Progenitor cell of endocrine pancreas (in vitro differentiated cells): ENCODE measurements around the gene SEC24A. TPM values are rescaled to one million over a fixed set of nuclear protein-coding genes. Genes with fewer than 3 reads are reported as not detected.
A peak's percentile ranks its signal among the peaks of the same experiment; 100 is the strongest.
"Not testable (repeated sequence)": the region's sequence is repeated elsewhere in the genome, so short reads cannot be mapped to it uniquely, and the experiment has no call there.

ENCODE experiments used
- DNase-seq: peaks from one replicate; pipeline ENCODE4 v3.0.0; 2021; ENCODE audit warnings: low spot score; ENCODE audit not compliant: unreplicated experiment
- H3K27ac Mint-ChIP-seq: 2 replicates; pipeline ENCODE4 v1.8.0; 2021; ENCODE audit warnings: mild to moderate bottlenecking, moderate library complexity, mixed read lengths
- H3K27me3 Mint-ChIP-seq: 2 replicates; pipeline ENCODE4 v1.8.0; 2021; ENCODE audit warnings: mixed read lengths
- H3K36me3 Mint-ChIP-seq: 2 replicates; pipeline ENCODE4 v1.8.0; 2022; ENCODE audit warnings: mixed read lengths; ENCODE audit not compliant: insufficient read depth
- H3K4me1 Mint-ChIP-seq: 2 replicates; pipeline ENCODE4 v1.8.0; 2021; ENCODE audit warnings: low read depth, mixed read lengths
- H3K4me3 Mint-ChIP-seq: 2 replicates; pipeline ENCODE4 v1.8.0; 2021; ENCODE audit warnings: low read depth, mild to moderate bottlenecking, moderate library complexity, mixed read lengths
- H3K9me3 Mint-ChIP-seq: 2 replicates; pipeline ENCODE4 v1.8.0; 2021; ENCODE audit warnings: low read depth, mixed read lengths
- CTCF ChIP-seq: fragments of 200-600 bp; sonication (generic); IDR thresholded peaks from one replicate; pipeline ENCODE4 v1.5.0; 2021; ENCODE audit warnings: antibody characterized with exemption, mild to moderate bottlenecking; ENCODE audit not compliant: unreplicated experiment
- total RNA-seq: library from RNA; stranded (reverse); gene quantifications from 2 replicates; pipeline ENCODE4 v1.2.1, GENCODE V29; 2021

The SEC24A gene
- total RNA-seq, 1 donor from 2014 or later, result 27.0 TPM

GRCh38 chr5:134664448-134664847, 15.9 kb downstream of the SEC24A start:
- Mint-ChIP-seq H3K9me3 (no peaks in the 10 kb centered on the region), H3K4me3 (no peak overlapping the region), H3K27ac (no peak overlapping the region), H3K4me1 (no peaks in the 10 kb centered on the region), H3K36me3 (peaks cover 14% of the 10 kb centered on the region), H3K27me3 (no peaks in the 10 kb centered on the region)
- DNase-seq, result no peak
- TF ChIP-seq CTCF, result no peak

- not testable (repeated sequence) for H3K27me3 Mint-ChIP-seq, H3K4me1 Mint-ChIP-seq, H3K36me3 Mint-ChIP-seq, DNase-seq, H3K9me3 Mint-ChIP-seq, H3K4me3 Mint-ChIP-seq
- H3K27ac Mint-ChIP-seq, result peak overlapping the region; percentile 10
These were observed 25.0 kb downstream of the SEC24A start for GRCh38 chr5:134673546-134673945.

GRCh38 chr5:134677357-134677756, 28.8 kb downstream of the SEC24A start:
- H3K27me3 Mint-ChIP-seq, H3K36me3 Mint-ChIP-seq, DNase-seq, H3K4me1 Mint-ChIP-seq, H3K27ac Mint-ChIP-seq, H3K9me3 Mint-ChIP-seq, H3K4me3 Mint-ChIP-seq: not testable (repeated sequence)

GRCh38 chr5:134690144-134690543, 41.6 kb downstream of the SEC24A start:
- peaks cover 34% of the 10 kb centered on the region for H3K36me3 Mint-ChIP-seq
- not testable (repeated sequence) for DNase-seq, H3K4me1 Mint-ChIP-seq, H3K9me3 Mint-ChIP-seq, H3K27me3 Mint-ChIP-seq, H3K4me3 Mint-ChIP-seq, H3K27ac Mint-ChIP-seq

GRCh38 chr5:134692722-134693121, 44.1 kb downstream of the SEC24A start:
- Mint-ChIP-seq H3K36me3 (peaks cover 32% of the 10 kb centered on the region), H3K27me3 (no peaks in the 10 kb centered on the region), H3K9me3 (no peaks in the 10 kb centered on the region), H3K27ac (no peak overlapping the region), H3K4me3 (no peak overlapping the region), H3K4me1 (no peaks in the 10 kb centered on the region)
- no peak for TF ChIP-seq CTCF
- no peak for DNase-seq

GRCh38 chr5:134708301-134708700, 59.7 kb downstream of the SEC24A start:
- no peak for DNase-seq
- H3K4me3 Mint-ChIP-seq, result no peak overlapping the region
- no peaks in the 10 kb centered on the region for H3K9me3 Mint-ChIP-seq
- no peak overlapping the region for H3K27ac Mint-ChIP-seq
- TF ChIP-seq CTCF, result no peak
- H3K36me3 Mint-ChIP-seq, result peaks cover 19% of the 10 kb centered on the region
- H3K27me3 Mint-ChIP-seq, result no peaks in the 10 kb centered on the region
- H3K4me1 Mint-ChIP-seq, result no peaks in the 10 kb centered on the region

GRCh38 chr5:134714120-134714519, 65.5 kb downstream of the SEC24A start:
- no peaks in the 10 kb centered on the region for H3K4me1 Mint-ChIP-seq
- H3K4me3 Mint-ChIP-seq, result no peak overlapping the region
- DNase-seq, result no peak
- no peaks in the 10 kb centered on the region for H3K9me3 Mint-ChIP-seq
- peaks cover 21% of the 10 kb centered on the region for H3K36me3 Mint-ChIP-seq
- H3K27ac Mint-ChIP-seq, result no peak overlapping the region
- H3K27me3 Mint-ChIP-seq, result no peaks in the 10 kb centered on the region
- no peak for TF ChIP-seq CTCF
